GM18868 (cell line): ENCODE results near the gene RHNO1.

Experiments
- ATAC-seq: cut with Tn5 transposase; IDR thresholded peaks from one replicate; pipeline ENCODE4 v1.9.1; 2021; ENCODE audit warnings: mild to moderate bottlenecking, moderate library complexity; ENCODE audit not compliant: unreplicated experiment

Gene RHNO1

GRCh38 chr12:2877047-2877952 lies at the start of gene RHNO1, which contains the start of gene FOXM1:
RHNO1 (plus strand) TSS chr12:2877223; CDS start chr12:2885367, 8,144 bp downstream.
FOXM1 (minus strand) TSS chr12:2877174; CDS start chr12:2874478, 2,696 bp downstream.
- peak; percentile 71 for ATAC-seq

- ATAC-seq: no peak
Observed at GRCh38 chr12:2829275-2829674, 47.7 kb upstream of the RHNO1 start.

- no peak for ATAC-seq
Observed at GRCh38 chr12:2832550-2833127, 44.4 kb upstream of the RHNO1 start.

GRCh38 chr12:2833327-2833726 lies 43.7 kb upstream of the RHNO1 start:
- ATAC-seq: no peak

- no peak for ATAC-seq
Observed at GRCh38 chr12:2833810-2834209, 43.2 kb upstream of the RHNO1 start.

- no peak for ATAC-seq
Observed at GRCh38 chr12:2834581-2835491, 42.2 kb upstream of the RHNO1 start, which contains the start of gene NRIP2. NRIP2 (minus strand) TSS chr12:2835035; CDS start chr12:2834983, 52 bp downstream.

- no peak for ATAC-seq
Observed at GRCh38 chr12:2835691-2836403, 41.2 kb upstream of the RHNO1 start.

- ATAC-seq: no peak
Observed at GRCh38 chr12:2836574-2836973, 40.4 kb upstream of the RHNO1 start.

- no peak for ATAC-seq
Observed at GRCh38 chr12:2841056-2841650, 35.9 kb upstream of the RHNO1 start.

GRCh38 chr12:2842948-2843347 lies 34.1 kb upstream of the RHNO1 start:
- ATAC-seq: no peak

GRCh38 chr12:2844786-2845185 lies 32.2 kb upstream of the RHNO1 start:
- no peak for ATAC-seq

- ATAC-seq: no peak
Observed at GRCh38 chr12:2845280-2845679, 31.7 kb upstream of the RHNO1 start.

- ATAC-seq: no peak
Observed at GRCh38 chr12:2851931-2852330, 25.1 kb upstream of the RHNO1 start.

- no peak for ATAC-seq
Observed at GRCh38 chr12:2853626-2854025, 23.4 kb upstream of the RHNO1 start.

GRCh38 chr12:2854669-2855453 lies 22.2 kb upstream of the RHNO1 start:
- ATAC-seq: no peak

GRCh38 chr12:2855546-2855945 lies 21.5 kb upstream of the RHNO1 start:
- no peak for ATAC-seq

GRCh38 chr12:2856051-2856450 lies 21.0 kb upstream of the RHNO1 start:
- no peak for ATAC-seq

- no peak for ATAC-seq
Observed at GRCh38 chr12:2857021-2857431, 20.0 kb upstream of the RHNO1 start, which contains the start of gene TEX52. TEX52 (minus strand) TSS chr12:2857039; CDS start chr12:2857026, 13 bp downstream.

- ATAC-seq: no peak
Observed at GRCh38 chr12:2857576-2857975, 19.4 kb upstream of the RHNO1 start.
